H4 (cell line): Measurements from ENCODE around the gene CXorf49B. TPM values are rescaled to one million over a fixed set of nuclear protein-coding genes. Genes with fewer than 3 reads are reported as not detected.

Source experiments
- DNase-seq: peaks from one replicate; pipeline ENCODE4 v3.0.0-alpha.2; 2015; ENCODE audit warnings: low spot score
- total RNA-seq: library from RNA; depleted of rRNA; stranded (reverse); fragments of >200 nt; shearing (Covaris generic); gene quantifications from 2 replicates; pipeline ENCODE4 v1.2.3, GENCODE V29; 2014; rRNA removed

Gene CXorf49B
- total RNA-seq, 1 experiment from 2014 or later, result not detected

- DNase-seq, result no peak
Measured at GRCh38 chrX:71815906-71816156, 52.7 kb downstream of the CXorf49B start.

Other genes starting within 250 kb of the CXorf49B start
- gene OGT, start 230.2 kb upstream of the CXorf49B start, total RNA-seq, result 36.4 and 42.7 TPM in 2 replicates
- 1.0 and 1.2 TPM in 2 replicates for gene GCNA, start 184.9 kb upstream of the CXorf49B start, total RNA-seq
- gene CXCR3, start 144.8 kb upstream of the CXorf49B start, total RNA-seq, result not detected in 2 replicates
- gene CXorf49, start 45.1 kb upstream of the CXorf49B start, total RNA-seq, result not detected in 2 replicates
- under 0.01 and 0.06 TPM in 2 replicates for gene NHSL2, start 147.5 kb downstream of the CXorf49B start, total RNA-seq